Endothelial cell of umbilical vein (primary cell): ENCODE measurements around the gene SLC35G3. TPM values are rescaled to one million over a fixed set of nuclear protein-coding genes. Genes with fewer than 3 reads are reported as not detected.

Experiments used
- BruUV-seq: library from RNA; stranded (reverse); fragments of 400-500 nt; replicated peaks from 2 replicates; lab custom pipeline; 2021; lab: Mats Ljungman, UMichigan
- CTCF ChIA-PET: fragments of 300-600, 350-600 bp; sonication (Branson Sonifier 250); formaldehyde crosslinking; loops from one replicate; lab custom pipeline; 2021; ENCODE audit warnings: antibody characterized with exemption, inconsistent platforms; lab: Charles Lee
- POLR2A ChIA-PET: fragments of 300-600, 350-600 bp; sonication (Branson Sonifier 250); formaldehyde crosslinking; loops from one replicate; lab custom pipeline; 2021; ENCODE audit warnings: antibody characterized with exemption, inconsistent platforms; lab: Charles Lee
- DNase-seq: peaks from one replicate; pipeline ENCODE4 v3.0.0-alpha.2; 2011; ENCODE audit warnings: low read depth, low spot score
- FAIRE-seq: peaks from 2 replicates; lab custom pipeline; 2011; peaks lifted over from hg19 to GRCh38; lab: Jason Lieb, UNC
- H2AFZ ChIP-seq: 2 replicates; pipeline ENCODE4 v1.6.0; 2012; ENCODE audit warnings: low read depth, low read length, control low read depth, inconsistent platforms
- H3K27ac ChIP-seq: 2 replicates; pipeline ENCODE4 v1.5.1; 2011; ENCODE audit warnings: low read depth, mild to moderate bottlenecking, control low read depth, low read length, moderate library complexity; ENCODE audit not compliant: insufficient read depth
- H3K27me3 ChIP-seq, 2 experiments: 2 replicates each; pipeline versions ENCODE4 v1.6.0 to v1.6.1; 2011; ENCODE audit warnings: low read length in 2 of 2, mixed read lengths in 1 of 2; ENCODE audit not compliant: control insufficient read depth in 2 of 2, insufficient read depth in 2 of 2
- H3K36me3 ChIP-seq, 2 experiments: 2 replicates in 1 of 2; 3 replicates in 1 of 2; pipeline ENCODE4 v1.5.1; 2011; ENCODE audit warnings: low read length in 2 of 2, mild to moderate bottlenecking in 1 of 2, moderate library complexity in 1 of 2; ENCODE audit not compliant: control insufficient read depth in 2 of 2, insufficient read depth in 2 of 2; ENCODE audit errors: extremely low read depth in 1 of 2
- H3K4me1 ChIP-seq: 3 replicates; pipeline ENCODE4 v1.5.1; 2011; ENCODE audit warnings: mild to moderate bottlenecking, low read length; ENCODE audit not compliant: control insufficient read depth, insufficient read depth; ENCODE audit errors: extremely low read depth
- H3K4me2 ChIP-seq: 2 replicates; pipeline ENCODE4 v1.6.1; 2011; ENCODE audit warnings: low read length, control low read depth, mixed read lengths; ENCODE audit not compliant: insufficient read depth
- H3K4me3 ChIP-seq, 3 experiments: fragments of 200-600 bp in 1 of 3; sonication (generic), shearing (Covaris generic) in 1 of 3; replicated peaks in 1 of 3; 2 replicates each; pipeline ENCODE4 v1.5.1; 2011 to 2016; ENCODE audit warnings: control low read depth in 3 of 3, low read length in 3 of 3, mild to moderate bottlenecking in 2 of 3, inconsistent platforms in 1 of 3, low read depth in 1 of 3, moderate library complexity in 1 of 3; ENCODE audit not compliant: insufficient read depth in 1 of 3
- H3K79me2 ChIP-seq: 2 replicates; pipeline ENCODE4 v1.6.0; 2012; ENCODE audit warnings: low read length, inconsistent platforms; ENCODE audit not compliant: control insufficient read depth, insufficient read depth
- H3K9ac ChIP-seq: replicated peaks from 2 replicates; pipeline ENCODE3; 2011; ENCODE audit warnings: low read length, control low read depth; ENCODE audit not compliant: insufficient read depth; ENCODE audit errors: extremely low read depth
- H3K9me1 ChIP-seq: replicated peaks from 3 replicates; pipeline ENCODE4 v1.6.0; 2011; ENCODE audit warnings: mild to moderate bottlenecking, low read length; ENCODE audit not compliant: control insufficient read depth, insufficient read depth; ENCODE audit errors: extremely low read depth
- H3K9me3 ChIP-seq: replicated peaks from 2 replicates; pipeline ENCODE4 v1.5.1; 2012; ENCODE audit warnings: low read length, inconsistent platforms; ENCODE audit not compliant: control insufficient read depth, insufficient read depth
- H4K20me1 ChIP-seq: replicated peaks from 2 replicates; pipeline ENCODE3; 2011; ENCODE audit warnings: mild to moderate bottlenecking, low read length; ENCODE audit not compliant: control insufficient read depth, insufficient read depth; ENCODE audit errors: extremely low read depth
- CTCF ChIP-seq, 2 donors: IDR thresholded peaks; 1 replicate in 1 of 2; 2 replicates in 1 of 2; pipeline ENCODE4 v1.5.1; 2011; ENCODE audit warnings: low read length in 2 of 2, mild to moderate bottlenecking in 2 of 2, moderate library complexity in 2 of 2, control low read depth in 1 of 2, inconsistent platforms in 1 of 2, low read depth in 1 of 2; ENCODE audit not compliant: insufficient read depth in 1 of 2; ENCODE audit errors: extremely low read depth in 1 of 2
- EZH2 ChIP-seq: IDR thresholded peaks from 2 replicates; pipeline ENCODE4 v1.6.1; 2012; ENCODE audit warnings: borderline replicate concordance, low read depth, mild to moderate bottlenecking, moderate library complexity, low read length, inconsistent platforms; ENCODE audit not compliant: severe bottlenecking
- FOS ChIP-seq: IDR thresholded peaks from 2 replicates; pipeline ENCODE4 v1.6.1; 2011; ENCODE audit warnings: mild to moderate bottlenecking, low read length, moderate library complexity, borderline replicate concordance; ENCODE audit not compliant: insufficient read depth
- GATA2 ChIP-seq: IDR thresholded peaks from 2 replicates; pipeline ENCODE4 v1.7.0; 2011; ENCODE audit warnings: low read depth, mild to moderate bottlenecking, moderate library complexity, mixed read lengths, low read length; ENCODE audit not compliant: insufficient read length, insufficient read depth
- MAX ChIP-seq: IDR thresholded peaks from 2 replicates; pipeline ENCODE4 v1.6.1; 2011; ENCODE audit not compliant: insufficient read depth, insufficient read length
- POLR2A ChIP-seq: IDR thresholded peaks from 2 replicates; pipeline ENCODE4 v1.6.1; 2012; ENCODE audit warnings: low read depth, mild to moderate bottlenecking, control low read depth, low read length
- POLR2AphosphoS5 ChIP-seq: IDR thresholded peaks from 2 replicates; pipeline ENCODE4 v1.6.1; 2012; ENCODE audit warnings: low read depth, mild to moderate bottlenecking, control low read depth, low read length, moderate library complexity; ENCODE audit not compliant: insufficient read depth
- dilution Hi-C: fragments of 300-500 bp; cut with MboI; formaldehyde crosslinking; loops from one replicate; pipeline ENCODE4 v1.15.0; 2019; ENCODE audit warnings: low sequenced_read_pairs; ENCODE audit not compliant: extremely low pct_ligation_motif_present
- intact Hi-C: fragments of 100-400 bp; cut with micrococcal nuclease; formaldehyde crosslinking; loops from one replicate; pipeline ENCODE4 v1.10.0; 2022
- polyA plus RNA-seq, 4 experiments: library from polyadenylated mRNA; depleted of rRNA in 3 of 4; stranded (reverse) in 3 of 4; unstranded in 1 of 4; fragments of >200 nt; gene quantifications; 2 replicates each; pipeline versions ENCODE4 v1.2.1 to v1.2.3, GENCODE V29; 2011 to 2012; ENCODE audit warnings: missing spikeins in 1 of 4
- total RNA-seq: library from RNA; stranded (reverse); gene quantifications from 2 replicates; pipeline ENCODE4 v1.2.3, GENCODE V29; 2021

The SLC35G3 gene
- total and polyA plus RNA-seq, 2 donors (not counting 3 experiments of a cell fraction or from before 2014, with no cell fraction given): not detected

GRCh38 chr17:35148144-35148543 is 46.0 kb downstream of the SLC35G3 start:
- H3K4me1 ChIP-seq: no peaks in the 10 kb centered on the region
- BruUV-seq: no TSS peak
- no peak overlapping the region for H3K9ac ChIP-seq
- dilution Hi-C loops (no loop called here), intact Hi-C loops (loop anchor here (10.0 kb wide), 1 partner anchor 387 kb away; the partner anchor contains the start of gene SLFN12L)
- no peaks in the 10 kb centered on the region for H3K36me3 ChIP-seq
- H4K20me1 ChIP-seq: no peaks in the 10 kb centered on the region
- H3K27ac ChIP-seq: no peak overlapping the region
- DNase-seq (no peak), FAIRE-seq (no peak)
- ChIA-PET CTCF (interaction anchor here (0.8 to 1.4 kb wide), 5 partner anchors 23 to 606 kb away, joined by 3 to 4 read pairs (median 3); no protein-coding TSS in a partner anchor), POLR2A (no interaction called here)
- H3K4me3 ChIP-seq: no peak overlapping the region
- H3K79me2 ChIP-seq: no peaks in the 10 kb centered on the region
- no peak overlapping the region for H3K4me2 ChIP-seq
- no peaks in the 10 kb centered on the region for H3K9me1 ChIP-seq
- no peak for TF ChIP-seq CTCF (IDR thresholded peaks at IDR 0.05; ENCODE audit: extremely low read depth in 1 of 2, insufficient read depth in 1 of 2, low read depth in 1 of 2, low read length in 2 of 2)
- TF ChIP-seq FOS: no peak
- TF ChIP-seq EZH2: no peak
- TF ChIP-seq GATA2: no peak
- TF ChIP-seq POLR2A: no peak
- no peak for TF ChIP-seq MAX
- TF ChIP-seq POLR2AphosphoS5: no peak
- no peak overlapping the region for H2AFZ ChIP-seq
- H3K27me3 ChIP-seq: peaks cover 4 to 11% of the 10 kb centered on the region in 2 experiments
- no peaks in the 10 kb centered on the region for H3K9me3 ChIP-seq
